GM13976 (cell line): ENCODE measurements around the gene NIPA2.
"Not testable (repeated sequence)": the region's sequence is repeated elsewhere in the genome, so short reads cannot be mapped to it uniquely, and the experiment has no call there.

Source experiments
- DNase-seq: peaks from one replicate; pipeline ENCODE4 v3.0.0; 2012; ENCODE audit warnings: low spot score
- CTCF ChIP-seq: IDR thresholded peaks from 2 replicates; pipeline ENCODE4 v1.5.1; 2012; ENCODE audit warnings: borderline replicate concordance, mild to moderate bottlenecking; ENCODE audit not compliant: insufficient read depth; ENCODE audit errors: extremely low read depth, missing control alignments, control extremely low read depth
- in situ Hi-C: fragments of 300-500 bp; cut with MboI; formaldehyde crosslinking; loops from one replicate; pipeline ENCODE4 v1.12.0; 2022; ENCODE audit warnings: low sequenced_read_pairs, mixed read lengths, inconsistent platforms; ENCODE audit not compliant: unreplicated experiment

Gene NIPA2

GRCh38 chr15:22838292-22839042 is at the start of gene NIPA2:
Gene NIPA2, plus strand, starts transcription at chr15:22838666. Its CDS starts 13,066 bp downstream, at chr15:22851732.
- no peak for TF ChIP-seq CTCF

GRCh38 chr15:22794063-22794462 is 44.4 kb upstream of the NIPA2 start:
- DNase-seq: no peak
- in situ Hi-C loops: no loop called here
- no peak for TF ChIP-seq CTCF

More at GRCh38 chr15:22838292-22839042, at the start of gene NIPA2:
- in situ Hi-C loops: no loop called here
- DNase-seq: peak; percentile 98

GRCh38 chr15:22794621-22795167 is 43.8 kb upstream of the NIPA2 start:
- DNase-seq: no peak
- TF ChIP-seq CTCF: no peak
- in situ Hi-C loops: no loop called here

- no peak for TF ChIP-seq CTCF
- no peak for DNase-seq
- in situ Hi-C loops: no loop called here
These were observed 43.0 kb upstream of the NIPA2 start for GRCh38 chr15:22795206-22796063.

- DNase-seq: no peak
- TF ChIP-seq CTCF: no peak
- in situ Hi-C loops: no loop called here
These were observed 42.4 kb upstream of the NIPA2 start for GRCh38 chr15:22796079-22796478.

- no peak for TF ChIP-seq CTCF
- no peak for DNase-seq
- in situ Hi-C loops: no loop called here
These were observed 38.6 kb upstream of the NIPA2 start for GRCh38 chr15:22799902-22800301.

- in situ Hi-C loops, DNase-seq: not testable (repeated sequence)
These were observed 35.5 kb upstream of the NIPA2 start for GRCh38 chr15:22803006-22803405.
